IPS-20b (cell line): ENCODE measurements around the gene TPSB2.

Experiments
- H3K27ac ChIP-seq: one replicate; pipeline ENCODE4 v1.5.1; 2013; ENCODE audit warnings: low read length
- H3K27me3 ChIP-seq: 2 replicates; pipeline ENCODE4 v1.6.1; 2013; ENCODE audit warnings: mild to moderate bottlenecking, low read length, inconsistent platforms; ENCODE audit not compliant: insufficient read depth
- H3K36me3 ChIP-seq: 2 replicates; pipeline ENCODE4 v1.6.1; 2013; ENCODE audit warnings: low read depth, mild to moderate bottlenecking, inconsistent platforms, low read length, moderate library complexity; ENCODE audit not compliant: insufficient read depth
- H3K4me1 ChIP-seq: 2 replicates; pipeline ENCODE4 v1.6.1; 2013; ENCODE audit warnings: mild to moderate bottlenecking, control low read depth, inconsistent platforms, low read length, moderate library complexity; ENCODE audit not compliant: insufficient read depth
- H3K4me3 ChIP-seq: 2 replicates; pipeline ENCODE4 v1.5.1; 2013; ENCODE audit warnings: mild to moderate bottlenecking, low read length, inconsistent platforms
- H3K9ac ChIP-seq: 2 replicates; pipeline ENCODE4 v1.6.1; 2013; ENCODE audit warnings: low read depth, mild to moderate bottlenecking, inconsistent platforms, low read length, moderate library complexity
- H3K9me3 ChIP-seq: 2 replicates; pipeline ENCODE4 v1.6.1; 2013; ENCODE audit warnings: mild to moderate bottlenecking, low read depth, low read length, inconsistent platforms; ENCODE audit not compliant: insufficient read depth

The TPSB2 gene

GRCh38 chr16:1220841-1221627 is 8.9 kb downstream of the TPSB2 start:
- Histone ChIP-seq H3K9ac (no peak overlapping the region), H3K27ac (no peak overlapping the region), H3K4me1 (no peaks in the 10 kb centered on the region), H3K27me3 (no peaks in the 10 kb centered on the region), H3K36me3 (peaks cover 15% of the 10 kb centered on the region; the same call in 1 of the 2 replicates), H3K4me3 (no peak overlapping the region), H3K9me3 (no peaks in the 10 kb centered on the region)

- H3K4me1 ChIP-seq, result no peaks in the 10 kb centered on the region
- H3K9me3 ChIP-seq, result no peaks in the 10 kb centered on the region
- H3K27ac ChIP-seq, result no peak overlapping the region
- H3K9ac ChIP-seq, result no peak overlapping the region
- H3K27me3 ChIP-seq, result no peaks in the 10 kb centered on the region
- peaks cover 15% of the 10 kb centered on the region; the same call in 1 of the 2 replicates for H3K36me3 ChIP-seq
- H3K4me3 ChIP-seq, result no peak overlapping the region
Measured at GRCh38 chr16:1220098-1220728, 9.8 kb downstream of the TPSB2 start.

- Histone ChIP-seq H3K4me1 (no peaks in the 10 kb centered on the region), H3K9ac (no peak overlapping the region), H3K36me3 (peaks cover 20% of the 10 kb centered on the region; the same call in 1 of the 2 replicates), H3K27me3 (no peaks in the 10 kb centered on the region), H3K27ac (no peak overlapping the region), H3K9me3 (no peaks in the 10 kb centered on the region), H3K4me3 (no peak overlapping the region)
Measured at GRCh38 chr16:1218930-1219611, 10.9 kb downstream of the TPSB2 start.

DNA sequence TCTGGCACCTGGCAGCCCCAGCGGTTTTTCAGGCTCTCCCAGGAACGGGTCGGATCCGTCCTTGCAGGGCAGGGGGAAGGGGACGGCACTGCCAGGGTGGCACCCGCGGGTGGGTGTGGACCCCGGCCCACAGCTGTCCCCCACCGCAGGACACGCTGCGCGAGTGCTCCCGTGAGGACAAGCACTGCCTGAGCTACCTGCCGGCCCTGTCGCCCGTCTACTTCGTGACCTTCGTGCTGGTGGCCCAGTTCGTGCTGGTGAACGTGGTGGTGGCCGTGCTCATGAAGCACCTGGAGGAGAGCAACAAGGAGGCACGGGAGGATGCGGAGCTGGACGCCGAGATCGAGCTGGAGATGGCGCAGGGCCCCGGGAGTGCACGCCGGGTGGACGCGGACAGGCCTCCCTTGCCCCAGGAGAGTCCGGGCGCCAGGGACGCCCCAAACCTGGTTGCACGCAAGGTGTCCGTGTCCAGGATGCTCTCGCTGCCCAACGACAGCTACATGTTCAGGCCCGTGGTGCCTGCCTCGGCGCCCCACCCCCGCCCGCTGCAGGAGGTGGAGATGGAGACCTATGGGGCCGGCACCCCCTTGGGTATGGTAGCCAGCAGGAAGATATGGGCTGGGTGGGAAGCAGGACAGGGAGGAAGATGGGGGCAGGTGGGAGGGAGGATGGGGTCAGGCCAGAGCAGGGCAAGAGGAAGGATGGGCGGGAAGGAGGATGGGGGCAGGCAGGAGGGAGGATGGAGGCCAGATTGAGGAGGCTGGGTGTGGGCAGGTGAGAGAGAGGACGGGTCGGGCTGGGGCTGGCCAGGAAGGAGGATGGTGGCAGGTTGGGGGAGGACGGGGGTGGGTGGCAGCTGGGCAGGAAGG is 11.7 kb downstream of the TPSB2 start:
- Histone ChIP-seq H3K36me3 (peaks cover 20% of the 10 kb centered on the region; the same call in 1 of the 2 replicates), H3K9ac (no peak overlapping the region), H3K27ac (no peak overlapping the region), H3K4me1 (no peaks in the 10 kb centered on the region), H3K9me3 (no peaks in the 10 kb centered on the region), H3K27me3 (no peaks in the 10 kb centered on the region), H3K4me3 (no peak overlapping the region)

GRCh38 chr16:1217526-1217925 is 12.5 kb downstream of the TPSB2 start:
- H3K4me1 ChIP-seq, result no peaks in the 10 kb centered on the region
- no peaks in the 10 kb centered on the region for H3K27me3 ChIP-seq
- no peak overlapping the region for H3K27ac ChIP-seq
- H3K4me3 ChIP-seq, result no peak overlapping the region
- H3K9me3 ChIP-seq, result no peaks in the 10 kb centered on the region
- no peak overlapping the region for H3K9ac ChIP-seq
- peaks cover 20% of the 10 kb centered on the region; the same call in 1 of the 2 replicates for H3K36me3 ChIP-seq

GRCh38 chr16:1216681-1217400 is 13.1 kb downstream of the TPSB2 start:
- no peaks in the 10 kb centered on the region for H3K9me3 ChIP-seq
- no peak overlapping the region for H3K9ac ChIP-seq
- H3K36me3 ChIP-seq, result peaks cover 20% of the 10 kb centered on the region; the same call in 1 of the 2 replicates
- H3K4me3 ChIP-seq, result no peak overlapping the region
- H3K4me1 ChIP-seq, result no peaks in the 10 kb centered on the region
- H3K27me3 ChIP-seq, result no peaks in the 10 kb centered on the region
- no peak overlapping the region for H3K27ac ChIP-seq

- H3K9ac ChIP-seq, result no peak overlapping the region
- peaks cover 20% of the 10 kb centered on the region; the same call in 1 of the 2 replicates for H3K36me3 ChIP-seq
- no peaks in the 10 kb centered on the region for H3K9me3 ChIP-seq
- no peaks in the 10 kb centered on the region for H3K27me3 ChIP-seq
- H3K27ac ChIP-seq, result no peak overlapping the region
- no peak overlapping the region for H3K4me3 ChIP-seq
- no peaks in the 10 kb centered on the region for H3K4me1 ChIP-seq
Measured at GRCh38 chr16:1216296-1216619, 13.7 kb downstream of the TPSB2 start.

- H3K4me1 ChIP-seq, result no peaks in the 10 kb centered on the region
- no peak overlapping the region for H3K9ac ChIP-seq
- H3K27ac ChIP-seq, result no peak overlapping the region
- H3K27me3 ChIP-seq, result no peaks in the 10 kb centered on the region
- H3K4me3 ChIP-seq, result no peak overlapping the region
- no peaks in the 10 kb centered on the region for H3K9me3 ChIP-seq
- H3K36me3 ChIP-seq, result peaks cover 20% of the 10 kb centered on the region; the same call in 1 of the 2 replicates
Measured at GRCh38 chr16:1215574-1216295, 14.2 kb downstream of the TPSB2 start.

DNA sequence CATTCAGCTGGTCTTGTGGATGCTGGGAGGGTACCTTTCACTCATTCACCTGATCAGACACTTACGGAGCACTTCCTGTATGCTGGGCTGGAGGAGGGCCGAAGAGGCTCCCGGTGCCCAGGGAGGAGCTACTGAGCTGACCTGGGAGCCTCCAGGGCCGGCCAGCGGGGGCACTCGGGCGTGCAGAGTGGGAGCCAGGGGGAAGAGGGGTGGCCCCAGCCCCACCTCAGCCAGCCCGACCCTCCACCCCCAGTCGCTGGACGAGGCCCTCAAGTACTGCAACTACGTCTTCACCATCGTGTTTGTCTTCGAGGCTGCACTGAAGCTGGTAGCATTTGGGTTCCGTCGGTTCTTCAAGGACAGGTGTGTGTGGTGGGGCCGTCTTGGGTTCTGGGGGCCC is 15.3 kb downstream of the TPSB2 start:
- H3K27me3 ChIP-seq, result no peaks in the 10 kb centered on the region
- peaks cover 15% of the 10 kb centered on the region; the same call in 1 of the 2 replicates for H3K36me3 ChIP-seq
- H3K4me1 ChIP-seq, result no peaks in the 10 kb centered on the region

DNA sequence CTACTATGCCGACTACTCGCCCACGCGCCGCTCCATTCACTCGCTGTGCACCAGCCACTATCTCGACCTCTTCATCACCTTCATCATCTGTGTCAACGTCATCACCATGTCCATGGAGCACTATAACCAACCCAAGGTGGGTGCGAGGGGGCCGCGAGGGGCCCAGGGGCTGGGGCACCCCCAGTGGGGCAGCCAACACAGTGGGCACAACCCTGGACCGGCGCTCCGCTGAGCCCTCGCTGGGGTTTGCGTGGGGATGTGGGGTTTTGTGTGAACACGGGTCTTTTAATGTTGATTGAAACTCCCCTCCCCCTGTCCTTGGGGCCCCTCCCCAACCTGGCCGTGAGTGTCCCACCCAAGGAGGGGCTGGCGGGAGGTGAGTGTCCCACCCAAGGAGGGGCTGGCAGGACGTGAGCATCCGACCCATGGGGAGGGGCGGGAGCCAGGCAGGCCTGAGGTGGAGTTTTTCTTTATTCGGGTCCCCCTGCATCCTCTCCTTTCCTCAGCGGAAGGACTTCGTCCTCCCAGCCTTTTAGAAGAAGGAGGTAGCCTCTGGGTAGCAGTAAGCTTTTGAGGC is 16.1 kb downstream of the TPSB2 start:
- no peaks in the 10 kb centered on the region for H3K27me3 ChIP-seq

More for the DNA sequence above, 15.3 kb downstream of the TPSB2 start:
- H3K9ac ChIP-seq, result no peak overlapping the region
- H3K27ac ChIP-seq, result no peak overlapping the region
- no peaks in the 10 kb centered on the region for H3K9me3 ChIP-seq
- H3K4me3 ChIP-seq, result no peak overlapping the region

More for the DNA sequence above, 16.1 kb downstream of the TPSB2 start:
- H3K36me3 ChIP-seq, result peaks cover 15% of the 10 kb centered on the region; the same call in 1 of the 2 replicates
- no peaks in the 10 kb centered on the region for H3K4me1 ChIP-seq
- no peaks in the 10 kb centered on the region for H3K9me3 ChIP-seq
- H3K27ac ChIP-seq, result no peak overlapping the region
- H3K9ac ChIP-seq, result no peak overlapping the region
- no peak overlapping the region for H3K4me3 ChIP-seq
